Gastrocnemius medialis (tissue), 4 donors: Measurements from ENCODE around the gene WDHD1. TPM values are rescaled to one million over a fixed set of nuclear protein-coding genes. Genes with fewer than 3 reads are reported as not detected.
"Not testable (repeated sequence)": the region's sequence is repeated elsewhere in the genome, so short reads cannot be mapped to it uniquely, and the experiment has no call there.

Source experiments
- ATAC-seq, 2 donors: fragments of 150-250 bp; one replicate each; pipeline ENCODE4 v1.9.1; 2016
- DNase-seq, 2 donors: peaks; one replicate each; pipeline ENCODE4 v3.0.0-alpha.2; 2019
- H3K27ac ChIP-seq, 4 donors: fragments of 200-600 bp; sonication (generic); 1 replicate in 1 of 4; 2 replicates in 3 of 4; pipeline ENCODE4 v1.5.1; 2016 to 2018; ENCODE audit warnings: mild to moderate bottlenecking in 2 of 4, moderate library complexity in 1 of 4
- H3K27me3 ChIP-seq, 3 donors: fragments of 200-600 bp; sonication (generic) in 2 of 3; 1 replicate in 1 of 3; 2 replicates in 2 of 3; pipeline versions ENCODE4 v1.5.1 to v1.6.0; 2016 to 2019; ENCODE audit warnings: mild to moderate bottlenecking in 1 of 3, moderate library complexity in 1 of 3
- H3K36me3 ChIP-seq, 2 donors: fragments of 200-600 bp; sonication (generic) in 1 of 2; one replicate each; pipeline ENCODE4 v1.5.1; 2017 to 2018
- H3K4me1 ChIP-seq, 2 donors: fragments of 200-600 bp; sonication (generic) in 1 of 2; one replicate each; pipeline ENCODE4 v1.5.1; 2016 to 2017; ENCODE audit warnings: mild to moderate bottlenecking in 2 of 2
- H3K4me3 ChIP-seq, 4 donors: fragments of 200-600 bp; sonication (generic) in 3 of 4; 1 replicate in 1 of 4; 2 replicates in 3 of 4; pipeline ENCODE4 v1.5.1; 2016 to 2019; ENCODE audit warnings: mild to moderate bottlenecking in 2 of 4
- H3K9me3 ChIP-seq, 3 donors: fragments of 200-600 bp; sonication (generic) in 2 of 3; 1 replicate in 1 of 3; 2 replicates in 2 of 3; pipeline ENCODE4 v1.5.1; 2016 to 2019
- POLR2A ChIP-seq, 2 donors: fragments of 450-650 bp; IDR thresholded peaks; one replicate each; pipeline ENCODE4 v1.6.1; 2017; ENCODE audit warnings: antibody characterized with exemption in 2 of 2, mild to moderate bottlenecking in 2 of 2, moderate library complexity in 2 of 2
- in situ Hi-C, 4 donors: fragments of 200-750 bp; cut with MboI; loops; one replicate each; pipeline versions ENCODE4 v1.15.0 to v1.8.0; 2017; ENCODE audit warnings: low sequenced_read_pairs in 4 of 4
- intact Hi-C: fragments of 100-400 bp; cut with DNase I; formaldehyde crosslinking; loops from one replicate; pipeline ENCODE4 v1.15.1; 2023; ENCODE audit warnings: low total_unique reads
- total RNA-seq, 4 donors: library from RNA; depleted of rRNA; stranded (reverse); fragments of >200 nt; gene quantifications; one replicate each; pipeline versions ENCODE4 v1.1.0 to v1.2.3, GENCODE V29; 2016
- TF ChIP-seq, protein P1 (sequence below), 5 experiments: fragments of 450-650 bp in 3 of 5; fragments of 200-600 bp in 2 of 5; sonication (generic) in 2 of 5; IDR thresholded peaks in 4 of 5; conservative IDR thresholded peaks in 1 of 5; 1 replicate in 4 of 5; 2 replicates in 1 of 5; pipeline ENCODE4 v1.5.1; 2016 to 2019; ENCODE audit warnings: antibody characterized with exemption in 5 of 5, mild to moderate bottlenecking in 3 of 5, moderate library complexity in 3 of 5

WDHD1 gene
- total RNA-seq, 4 donors from 2014 or later = 0.72 to 1.2 (median 1.0) TPM

- Histone ChIP-seq H3K27me3 (no peaks in the 10 kb centered on the region), H3K27ac (peak overlapping the region in 2 of 4 donors; percentile 84 to 94), H3K4me1 (peaks cover 25 to 29% of the 10 kb centered on the region in 2 donors), H3K9me3 (no peaks in the 10 kb centered on the region), H3K4me3 (peak overlapping the region; percentile 75 to 85 (median 80)), H3K36me3 (no peaks in the 10 kb centered on the region)
- in situ Hi-C loops = no loop called here
- DNase-seq (no peak), ATAC-seq (no peak)
- TF ChIP-seq, protein P1, sequence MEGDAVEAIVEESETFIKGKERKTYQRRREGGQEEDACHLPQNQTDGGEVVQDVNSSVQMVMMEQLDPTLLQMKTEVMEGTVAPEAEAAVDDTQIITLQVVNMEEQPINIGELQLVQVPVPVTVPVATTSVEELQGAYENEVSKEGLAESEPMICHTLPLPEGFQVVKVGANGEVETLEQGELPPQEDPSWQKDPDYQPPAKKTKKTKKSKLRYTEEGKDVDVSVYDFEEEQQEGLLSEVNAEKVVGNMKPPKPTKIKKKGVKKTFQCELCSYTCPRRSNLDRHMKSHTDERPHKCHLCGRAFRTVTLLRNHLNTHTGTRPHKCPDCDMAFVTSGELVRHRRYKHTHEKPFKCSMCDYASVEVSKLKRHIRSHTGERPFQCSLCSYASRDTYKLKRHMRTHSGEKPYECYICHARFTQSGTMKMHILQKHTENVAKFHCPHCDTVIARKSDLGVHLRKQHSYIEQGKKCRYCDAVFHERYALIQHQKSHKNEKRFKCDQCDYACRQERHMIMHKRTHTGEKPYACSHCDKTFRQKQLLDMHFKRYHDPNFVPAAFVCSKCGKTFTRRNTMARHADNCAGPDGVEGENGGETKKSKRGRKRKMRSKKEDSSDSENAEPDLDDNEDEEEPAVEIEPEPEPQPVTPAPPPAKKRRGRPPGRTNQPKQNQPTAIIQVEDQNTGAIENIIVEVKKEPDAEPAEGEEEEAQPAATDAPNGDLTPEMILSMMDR (IDR thresholded peaks at IDR 0.05 in 4 of 5, conservative IDR thresholded peaks at IDR 0.05 in 1 of 5) = no peak
- no peak for TF ChIP-seq POLR2A (IDR thresholded peaks at IDR 0.05)
- intact Hi-C loops = loop anchor here (10.0 kb wide), 1 partner anchor 123 kb away; the partner anchor contains the start of gene GCH1
Measured at GRCh38 chr14:55028066-55028465, 1.2 kb upstream of the WDHD1 start.

DNA sequence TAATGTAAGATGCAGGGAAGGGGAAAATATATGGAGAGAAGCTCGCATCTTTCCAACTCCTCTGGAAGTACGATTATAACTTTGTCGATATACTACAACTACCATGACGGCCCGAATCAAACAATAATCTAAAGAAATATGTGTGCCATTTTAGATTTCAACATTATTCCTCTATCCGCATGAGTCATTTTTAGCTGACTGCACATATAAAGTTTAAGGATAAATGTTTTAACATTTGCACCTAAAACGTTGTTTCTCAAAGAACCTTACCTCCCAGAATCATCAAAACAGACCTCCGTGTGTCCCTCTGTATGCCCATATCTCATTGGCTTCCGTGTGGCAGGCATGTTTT is 482 bp downstream of the WDHD1 start:
- Histone ChIP-seq H3K9me3 (no peaks in the 10 kb centered on the region), H3K4me1 (peaks cover 25 to 28% of the 10 kb centered on the region in 2 donors), H3K27me3 (no peaks in the 10 kb centered on the region), H3K27ac (peak overlapping the region; percentile 84 to 94 (median 88)), H3K36me3 (no peaks in the 10 kb centered on the region), H3K4me3 (peak overlapping the region; percentile 75 to 85 (median 80))
- in situ Hi-C loops = no loop called here
- TF ChIP-seq, protein P1 (IDR thresholded peaks at IDR 0.05 in 4 of 5, conservative IDR thresholded peaks at IDR 0.05 in 1 of 5) = no peak
- ATAC-seq = no peak
- no peak for DNase-seq
- intact Hi-C loops = loop anchor here (10.0 kb wide), 1 partner anchor 122 kb away; the partner anchor contains the start of gene GCH1

- DNase-seq (no peak), ATAC-seq (no peak)
- H3K4me3 ChIP-seq = peak overlapping the region; percentile 75 to 85 (median 80)
- H3K27ac ChIP-seq = peak overlapping the region in 1 of 4 donors; percentile 84
- no peaks in the 10 kb centered on the region for H3K36me3 ChIP-seq
- H3K4me1 ChIP-seq = peaks cover 25% of the 10 kb centered on the region in 2 donors
- intact Hi-C loops (loop anchor here (10.0 kb wide), 1 partner anchor 121 kb away; the partner anchor contains the start of gene GCH1), in situ Hi-C loops (no loop called here)
- TF ChIP-seq, protein P1 (IDR thresholded peaks at IDR 0.05 in 4 of 5, conservative IDR thresholded peaks at IDR 0.05 in 1 of 5) = no peak
- TF ChIP-seq POLR2A (IDR thresholded peaks at IDR 0.05) = no peak
- H3K9me3 ChIP-seq = no peaks in the 10 kb centered on the region
- no peaks in the 10 kb centered on the region for H3K27me3 ChIP-seq
Measured at GRCh38 chr14:55025948-55026347, 951 bp downstream of the WDHD1 start.

DNA sequence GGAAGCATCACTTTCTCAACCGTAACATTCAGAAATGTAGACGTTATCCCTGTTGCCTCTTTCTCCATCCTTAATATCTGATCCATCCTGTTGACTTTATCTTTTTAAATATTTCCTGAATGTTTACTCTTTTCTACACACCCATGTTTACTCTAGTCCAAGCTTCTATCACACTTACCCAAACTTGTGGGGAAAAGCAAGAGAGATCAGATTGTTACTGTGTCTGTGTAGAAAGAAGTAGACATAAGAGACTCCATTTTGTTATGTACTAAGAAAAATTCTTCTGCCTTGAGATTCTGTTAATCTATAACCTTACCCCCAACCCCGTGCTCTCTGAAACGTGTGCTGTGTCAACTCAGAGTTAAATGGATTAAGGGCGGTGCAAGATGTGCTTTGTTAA is 2.5 kb downstream of the WDHD1 start:
- DNase-seq, H3K4me3 ChIP-seq, H3K9me3 ChIP-seq, H3K27me3 ChIP-seq, H3K36me3 ChIP-seq, ATAC-seq, H3K27ac ChIP-seq, in situ Hi-C loops: not testable (repeated sequence)
- intact Hi-C loops = loop anchor here (10.0 kb wide), 1 partner anchor 120 kb away; the partner anchor contains the start of gene GCH1
- peaks cover 25% of the 10 kb centered on the region in 2 donors for H3K4me1 ChIP-seq

GRCh38 chr14:55019968-55020554 is 6.8 kb downstream of the WDHD1 start:
- Histone ChIP-seq H3K9me3 (no peaks in the 10 kb centered on the region), H3K4me3 (no peak overlapping the region), H3K27ac (no peak overlapping the region), H3K27me3 (no peaks in the 10 kb centered on the region), H3K4me1 (no peaks in the 10 kb centered on the region), H3K36me3 (no peaks in the 10 kb centered on the region)
- DNase-seq (no peak), ATAC-seq (no peak)
- in situ Hi-C loops (no loop called here), intact Hi-C loops (loop anchor here (10.0 kb wide), 1 partner anchor 115 kb away; the partner anchor contains the start of gene GCH1)
- TF ChIP-seq POLR2A (IDR thresholded peaks at IDR 0.05) = no peak
- TF ChIP-seq, protein P1 (IDR thresholded peaks at IDR 0.05 in 4 of 5, conservative IDR thresholded peaks at IDR 0.05 in 1 of 5) = no peak
